ENCODE results near the gene PI16.

GRCh38 chr6:36912586-36912985, 42.0 kb upstream of the PI16 start:
- TF ChIP-seq EZH2phosphoT487 (IDR thresholded peaks at IDR 0.05; ENCODE audit: insufficient read depth, low read depth) (peak; percentile 91; the same call in 1 of the 2 replicates), EZH2 (IDR thresholded peaks at IDR 0.05; ENCODE audit: insufficient read depth, poor library complexity, severe bottlenecking) (no peak)

Data from GM23248 (cell line).